ENCODE data around the gene BAIAP2.

DNA sequence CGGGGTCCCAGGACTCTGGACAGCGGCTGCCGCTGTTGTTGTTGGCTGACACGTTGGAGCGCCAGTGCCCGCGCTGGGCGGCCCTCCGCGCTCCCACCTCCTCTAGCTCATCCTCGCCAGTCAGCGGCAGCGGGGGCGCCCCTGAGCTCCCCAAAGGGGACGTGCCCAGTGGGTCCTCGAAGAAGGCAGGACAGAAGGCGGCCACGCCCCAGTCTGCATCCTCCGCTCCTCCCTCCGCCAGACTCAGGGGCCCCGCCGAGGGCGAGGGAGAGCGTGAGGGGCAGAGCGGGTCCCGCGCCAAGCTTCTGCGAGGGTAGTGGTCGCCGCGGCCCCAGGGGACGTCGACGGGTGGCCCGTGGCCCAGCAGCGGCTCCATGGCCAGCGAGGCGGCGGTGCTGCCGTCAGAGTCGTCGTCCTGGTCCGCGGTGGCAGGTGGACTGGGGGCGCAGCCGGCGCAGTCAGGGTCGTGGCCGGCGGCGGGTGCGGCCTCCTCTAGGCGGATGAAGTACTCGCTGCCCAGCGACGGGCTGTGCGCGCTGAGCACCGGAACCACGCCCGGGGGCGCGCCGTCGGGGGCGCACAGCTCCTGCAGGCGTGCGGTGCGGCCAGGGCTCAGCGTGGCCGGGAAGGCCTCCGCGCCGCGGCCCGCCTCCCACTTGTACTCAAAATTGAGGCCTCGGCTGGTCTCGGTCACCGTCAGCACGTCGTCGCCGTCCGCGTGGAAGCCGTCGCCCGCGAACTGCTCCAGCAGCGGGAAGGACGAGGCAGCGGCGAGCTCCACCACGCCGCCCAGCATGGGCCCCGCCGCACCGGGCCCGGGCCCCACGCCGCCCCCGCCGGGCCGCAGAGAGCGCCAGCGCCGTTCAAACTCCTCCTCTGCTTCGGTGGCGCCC is 87.1 kb downstream of the BAIAP2 start:
- TF ChIP-seq, protein P1, sequence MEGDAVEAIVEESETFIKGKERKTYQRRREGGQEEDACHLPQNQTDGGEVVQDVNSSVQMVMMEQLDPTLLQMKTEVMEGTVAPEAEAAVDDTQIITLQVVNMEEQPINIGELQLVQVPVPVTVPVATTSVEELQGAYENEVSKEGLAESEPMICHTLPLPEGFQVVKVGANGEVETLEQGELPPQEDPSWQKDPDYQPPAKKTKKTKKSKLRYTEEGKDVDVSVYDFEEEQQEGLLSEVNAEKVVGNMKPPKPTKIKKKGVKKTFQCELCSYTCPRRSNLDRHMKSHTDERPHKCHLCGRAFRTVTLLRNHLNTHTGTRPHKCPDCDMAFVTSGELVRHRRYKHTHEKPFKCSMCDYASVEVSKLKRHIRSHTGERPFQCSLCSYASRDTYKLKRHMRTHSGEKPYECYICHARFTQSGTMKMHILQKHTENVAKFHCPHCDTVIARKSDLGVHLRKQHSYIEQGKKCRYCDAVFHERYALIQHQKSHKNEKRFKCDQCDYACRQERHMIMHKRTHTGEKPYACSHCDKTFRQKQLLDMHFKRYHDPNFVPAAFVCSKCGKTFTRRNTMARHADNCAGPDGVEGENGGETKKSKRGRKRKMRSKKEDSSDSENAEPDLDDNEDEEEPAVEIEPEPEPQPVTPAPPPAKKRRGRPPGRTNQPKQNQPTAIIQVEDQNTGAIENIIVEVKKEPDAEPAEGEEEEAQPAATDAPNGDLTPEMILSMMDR (IDR thresholded peaks at IDR 0.05; ENCODE audit: poor library complexity), result no peak
- no peak for TF ChIP-seq EZH2 (IDR thresholded peaks at IDR 0.05; ENCODE audit: borderline replicate concordance)

All from hepatocyte (in vitro differentiated cells).